ENCODE data around the gene DKK2.
"Not testable (repeated sequence)": the region's sequence is repeated elsewhere in the genome, so short reads cannot be mapped to it uniquely, and the experiment has no call there.

The DKK2 gene

GRCh38 chr4:106978046-106978774 is 57.9 kb downstream of the DKK2 start:
- Histone ChIP-seq H3K27me3 (ENCODE audit: control insufficient read depth, insufficient read depth, low read length) (no peaks in the 10 kb centered on the region), H3K36me3 (ENCODE audit: control insufficient read depth, insufficient read depth, low read length) (no peaks in the 10 kb centered on the region), H3K27ac (ENCODE audit: low read depth, low read length) (peak overlapping the region; percentile 54), H3K4me1 (ENCODE audit: control insufficient read depth, insufficient read depth, low read length) (peaks cover 27% of the 10 kb centered on the region), H3K4me3 (ENCODE audit: low read depth, low read length) (no peak overlapping the region), H3K9me3 (ENCODE audit: control insufficient read depth, insufficient read depth, low read length) (no peaks in the 10 kb centered on the region), H3K9ac (ENCODE audit: low read depth, low read length) (no peak overlapping the region)

GRCh38 chr4:106971636-106972035 is 64.5 kb downstream of the DKK2 start:
- H3K9me3 ChIP-seq (ENCODE audit: control insufficient read depth, insufficient read depth, low read length), result no peaks in the 10 kb centered on the region; the same call in 1 of the 2 replicates
- H3K27ac ChIP-seq (ENCODE audit: low read depth, low read length), result no peak overlapping the region
- no peak overlapping the region for H3K4me3 ChIP-seq (ENCODE audit: low read depth, low read length)
- H3K4me1 ChIP-seq (ENCODE audit: control insufficient read depth, insufficient read depth, low read length), result no peaks in the 10 kb centered on the region
- no peaks in the 10 kb centered on the region for H3K27me3 ChIP-seq (ENCODE audit: control insufficient read depth, insufficient read depth, low read length)
- no peak overlapping the region for H3K9ac ChIP-seq (ENCODE audit: low read depth, low read length)
- no peaks in the 10 kb centered on the region for H3K36me3 ChIP-seq (ENCODE audit: control insufficient read depth, insufficient read depth, low read length)

- no peaks in the 10 kb centered on the region; the same call in 1 of the 2 replicates for H3K9me3 ChIP-seq (ENCODE audit: control insufficient read depth, insufficient read depth, low read length)
- H3K4me1 ChIP-seq (ENCODE audit: control insufficient read depth, insufficient read depth, low read length), result no peaks in the 10 kb centered on the region
- no peak overlapping the region for H3K4me3 ChIP-seq (ENCODE audit: low read depth, low read length)
- no peak overlapping the region for H3K9ac ChIP-seq (ENCODE audit: low read depth, low read length)
- no peaks in the 10 kb centered on the region for H3K36me3 ChIP-seq (ENCODE audit: control insufficient read depth, insufficient read depth, low read length)
- H3K27ac ChIP-seq (ENCODE audit: low read depth, low read length), result no peak overlapping the region
- no peaks in the 10 kb centered on the region for H3K27me3 ChIP-seq (ENCODE audit: control insufficient read depth, insufficient read depth, low read length)
Observed at GRCh38 chr4:106967892-106968291, 68.2 kb downstream of the DKK2 start.

- no peaks in the 10 kb centered on the region for H3K27me3 ChIP-seq (ENCODE audit: control insufficient read depth, insufficient read depth, low read length)
- H3K9me3 ChIP-seq (ENCODE audit: control insufficient read depth, insufficient read depth, low read length), result no peaks in the 10 kb centered on the region
- no peak overlapping the region for H3K9ac ChIP-seq (ENCODE audit: low read depth, low read length)
Observed at GRCh38 chr4:106953036-106953705, 82.9 kb downstream of the DKK2 start.

GRCh38 chr4:106951891-106952290 is 84.2 kb downstream of the DKK2 start:
- H3K36me3 ChIP-seq (ENCODE audit: control insufficient read depth, insufficient read depth, low read length), result no peaks in the 10 kb centered on the region
- H3K9ac ChIP-seq (ENCODE audit: low read depth, low read length), result no peak overlapping the region
- no peaks in the 10 kb centered on the region for H3K9me3 ChIP-seq (ENCODE audit: control insufficient read depth, insufficient read depth, low read length)
- H3K27me3 ChIP-seq (ENCODE audit: control insufficient read depth, insufficient read depth, low read length), result no peaks in the 10 kb centered on the region
- H3K4me3 ChIP-seq (ENCODE audit: low read depth, low read length), result no peak overlapping the region
- H3K4me1 ChIP-seq (ENCODE audit: control insufficient read depth, insufficient read depth, low read length), result no peaks in the 10 kb centered on the region
- H3K27ac ChIP-seq (ENCODE audit: low read depth, low read length), result no peak overlapping the region

More at GRCh38 chr4:106953036-106953705, 82.9 kb downstream of the DKK2 start:
- Histone ChIP-seq H3K36me3 (ENCODE audit: control insufficient read depth, insufficient read depth, low read length) (no peaks in the 10 kb centered on the region), H3K27ac (ENCODE audit: low read depth, low read length) (no peak overlapping the region), H3K4me1 (ENCODE audit: control insufficient read depth, insufficient read depth, low read length) (no peaks in the 10 kb centered on the region), H3K4me3 (ENCODE audit: low read depth, low read length) (no peak overlapping the region)

- H3K4me3 ChIP-seq (ENCODE audit: low read depth, low read length), result no peak overlapping the region
- H3K4me1 ChIP-seq (ENCODE audit: control insufficient read depth, insufficient read depth, low read length), result no peaks in the 10 kb centered on the region
- no peaks in the 10 kb centered on the region for H3K27me3 ChIP-seq (ENCODE audit: control insufficient read depth, insufficient read depth, low read length)
- no peaks in the 10 kb centered on the region for H3K9me3 ChIP-seq (ENCODE audit: control insufficient read depth, insufficient read depth, low read length)
- no peak overlapping the region for H3K9ac ChIP-seq (ENCODE audit: low read depth, low read length)
- H3K27ac ChIP-seq (ENCODE audit: low read depth, low read length), result no peak overlapping the region
- H3K36me3 ChIP-seq (ENCODE audit: control insufficient read depth, insufficient read depth, low read length), result no peaks in the 10 kb centered on the region
Observed at GRCh38 chr4:106941841-106942240, 94.3 kb downstream of the DKK2 start.

GRCh38 chr4:106930522-106930921 is 105.6 kb downstream of the DKK2 start:
- no peak overlapping the region for H3K4me3 ChIP-seq (ENCODE audit: low read depth, low read length)
- no peak overlapping the region for H3K27ac ChIP-seq (ENCODE audit: low read depth, low read length)
- no peaks in the 10 kb centered on the region; the same call in 1 of the 2 replicates for H3K9me3 ChIP-seq (ENCODE audit: control insufficient read depth, insufficient read depth, low read length)
- no peaks in the 10 kb centered on the region for H3K36me3 ChIP-seq (ENCODE audit: control insufficient read depth, insufficient read depth, low read length)
- no peak overlapping the region for H3K9ac ChIP-seq (ENCODE audit: low read depth, low read length)
- H3K4me1 ChIP-seq (ENCODE audit: control insufficient read depth, insufficient read depth, low read length), result peaks cover 10% of the 10 kb centered on the region
- no peaks in the 10 kb centered on the region for H3K27me3 ChIP-seq (ENCODE audit: control insufficient read depth, insufficient read depth, low read length)

- H3K9ac ChIP-seq (ENCODE audit: low read depth, low read length), result no peak overlapping the region
- no peaks in the 10 kb centered on the region for H3K27me3 ChIP-seq (ENCODE audit: control insufficient read depth, insufficient read depth, low read length)
- no peak overlapping the region for H3K4me3 ChIP-seq (ENCODE audit: low read depth, low read length)
- peaks cover 10% of the 10 kb centered on the region for H3K4me1 ChIP-seq (ENCODE audit: control insufficient read depth, insufficient read depth, low read length)
- H3K9me3 ChIP-seq (ENCODE audit: control insufficient read depth, insufficient read depth, low read length), result no peaks in the 10 kb centered on the region
- no peaks in the 10 kb centered on the region for H3K36me3 ChIP-seq (ENCODE audit: control insufficient read depth, insufficient read depth, low read length)
- no peak overlapping the region for H3K27ac ChIP-seq (ENCODE audit: low read depth, low read length)
Observed at GRCh38 chr4:106929248-106929647, 106.9 kb downstream of the DKK2 start.

GRCh38 chr4:106914223-106914622 is 121.9 kb downstream of the DKK2 start:
- H3K36me3 ChIP-seq (ENCODE audit: control insufficient read depth, insufficient read depth, low read length), result no peaks in the 10 kb centered on the region
- no peak overlapping the region for H3K4me3 ChIP-seq (ENCODE audit: low read depth, low read length)
- H3K27me3 ChIP-seq (ENCODE audit: control insufficient read depth, insufficient read depth, low read length), result no peaks in the 10 kb centered on the region
- no peak overlapping the region for H3K9ac ChIP-seq (ENCODE audit: low read depth, low read length)
- H3K9me3 ChIP-seq (ENCODE audit: control insufficient read depth, insufficient read depth, low read length), result no peaks in the 10 kb centered on the region
- H3K27ac ChIP-seq (ENCODE audit: low read depth, low read length), result no peak overlapping the region
- no peaks in the 10 kb centered on the region for H3K4me1 ChIP-seq (ENCODE audit: control insufficient read depth, insufficient read depth, low read length)

GRCh38 chr4:106909486-106910188 is 126.5 kb downstream of the DKK2 start:
- no peak overlapping the region for H3K4me3 ChIP-seq (ENCODE audit: low read depth, low read length)
- H3K36me3 ChIP-seq (ENCODE audit: control insufficient read depth, insufficient read depth, low read length), result no peaks in the 10 kb centered on the region
- no peaks in the 10 kb centered on the region for H3K9me3 ChIP-seq (ENCODE audit: control insufficient read depth, insufficient read depth, low read length)
- no peaks in the 10 kb centered on the region for H3K4me1 ChIP-seq (ENCODE audit: control insufficient read depth, insufficient read depth, low read length)
- no peaks in the 10 kb centered on the region for H3K27me3 ChIP-seq (ENCODE audit: control insufficient read depth, insufficient read depth, low read length)
- no peak overlapping the region for H3K9ac ChIP-seq (ENCODE audit: low read depth, low read length)
- no peak overlapping the region for H3K27ac ChIP-seq (ENCODE audit: low read depth, low read length)

- not testable (repeated sequence) for H3K27me3 ChIP-seq (ENCODE audit: control insufficient read depth, insufficient read depth, low read length); H3K4me3 ChIP-seq (ENCODE audit: low read depth, low read length); H3K36me3 ChIP-seq (ENCODE audit: control insufficient read depth, insufficient read depth, low read length); H3K9ac ChIP-seq (ENCODE audit: low read depth, low read length); H3K9me3 ChIP-seq (ENCODE audit: control insufficient read depth, insufficient read depth, low read length); H3K4me1 ChIP-seq (ENCODE audit: control insufficient read depth, insufficient read depth, low read length); H3K27ac ChIP-seq (ENCODE audit: low read depth, low read length)
Observed at GRCh38 chr4:106908049-106908448, 128.1 kb downstream of the DKK2 start.
